Measurements from ENCODE around the gene TAF1D. TPM values are rescaled to one million over a fixed set of nuclear protein-coding genes. Genes with fewer than 3 reads are reported as not detected.

TAF1D gene
- total RNA-seq, 1 experiment from 2014 or later = 227 TPM

- H3K27ac ChIP-seq = no peak overlapping the region
- H3K36me3 ChIP-seq = peaks cover 70% of the 10 kb centered on the region
- H3K4me3 ChIP-seq = peak overlapping the region; percentile 98
Measured at GRCh38 chr11:93738647-93739081, 2.6 kb downstream of the TAF1D start.

GRCh38 chr11:93737904-93738612 is 3.2 kb downstream of the TAF1D start:
- Histone ChIP-seq H3K9me3 (replicated peaks) (no peaks in the 10 kb centered on the region), H3K27ac (no peak overlapping the region), H3K4me3 (peak overlapping the region; percentile 98), H3K27me3 (no peaks in the 10 kb centered on the region), H3K4me1 (peaks cover 3% of the 10 kb centered on the region), H3K36me3 (peaks cover 76% of the 10 kb centered on the region)
- DNase-seq = no peak

More at GRCh38 chr11:93738647-93739081, 2.6 kb downstream of the TAF1D start:
- Histone ChIP-seq H3K4me1 (peaks cover 3% of the 10 kb centered on the region), H3K9me3 (replicated peaks) (no peaks in the 10 kb centered on the region), H3K27me3 (no peaks in the 10 kb centered on the region)
- no peak for DNase-seq

DNA sequence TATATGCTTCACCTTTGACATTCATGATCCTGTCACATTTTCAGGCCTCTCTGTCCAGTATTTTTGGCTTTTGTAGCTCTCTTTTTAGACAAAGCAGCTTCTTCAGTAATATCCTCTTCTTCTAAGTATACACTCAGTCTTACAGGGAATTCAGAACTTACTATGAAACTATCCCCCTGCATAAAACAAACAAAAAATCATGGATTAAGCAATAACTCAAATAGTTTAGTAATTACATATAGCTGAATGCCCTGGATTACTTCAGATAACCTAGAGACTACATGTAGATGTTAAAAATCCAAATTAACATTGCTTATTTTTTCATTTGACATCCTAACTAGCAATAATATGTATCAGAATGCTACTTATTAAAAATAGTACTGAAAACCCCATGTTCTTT is 5.2 kb downstream of the TAF1D start:
- Histone ChIP-seq H3K36me3 (peaks cover 95% of the 10 kb centered on the region), H3K4me3 (no peak overlapping the region), H3K27ac (no peak overlapping the region), H3K4me1 (peaks cover 3% of the 10 kb centered on the region), H3K9me3 (replicated peaks) (no peaks in the 10 kb centered on the region), H3K27me3 (no peaks in the 10 kb centered on the region)
- DNase-seq = no peak

- Histone ChIP-seq H3K27ac (no peak overlapping the region), H3K27me3 (no peaks in the 10 kb centered on the region), H3K4me1 (peaks cover 3% of the 10 kb centered on the region), H3K36me3 (peaks cover 98% of the 10 kb centered on the region), H3K4me3 (no peak overlapping the region), H3K9me3 (replicated peaks) (no peaks in the 10 kb centered on the region)
- no peak for DNase-seq
Measured at GRCh38 chr11:93735627-93736026, 5.7 kb downstream of the TAF1D start.

GRCh38 chr11:93734427-93735222 is 6.7 kb downstream of the TAF1D start:
- no peaks in the 10 kb centered on the region for H3K9me3 ChIP-seq (replicated peaks)
- H3K27me3 ChIP-seq = no peaks in the 10 kb centered on the region
- peaks cover 3% of the 10 kb centered on the region for H3K4me1 ChIP-seq
- no peak for DNase-seq
- H3K4me3 ChIP-seq = no peak overlapping the region
- peaks cover 100% of the 10 kb centered on the region for H3K36me3 ChIP-seq
- H3K27ac ChIP-seq = no peak overlapping the region

DNA sequence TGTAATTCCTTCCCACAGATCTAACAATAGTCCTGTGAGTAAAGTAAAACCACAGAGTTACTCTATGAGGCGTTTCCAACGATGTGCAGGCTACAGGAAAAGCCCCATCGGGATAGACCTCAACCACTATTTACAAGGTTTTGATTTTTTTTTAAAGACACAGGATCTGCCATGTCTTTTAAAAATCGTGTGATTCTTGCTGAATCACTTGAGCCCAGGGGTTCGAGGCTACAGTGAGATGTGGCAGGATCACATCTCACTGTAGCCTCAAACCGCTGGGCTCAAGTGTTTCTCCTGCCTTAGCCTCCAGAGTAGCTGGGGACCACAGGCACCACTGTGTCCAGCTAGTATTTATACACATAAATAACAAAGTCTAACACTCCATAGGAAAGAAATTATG is 7.8 kb downstream of the TAF1D start:
- Histone ChIP-seq H3K9me3 (replicated peaks) (no peaks in the 10 kb centered on the region), H3K27ac (no peak overlapping the region), H3K36me3 (peaks cover 100% of the 10 kb centered on the region), H3K4me1 (no peaks in the 10 kb centered on the region; the same call in 1 of the 2 replicates), H3K4me3 (no peak overlapping the region), H3K27me3 (no peaks in the 10 kb centered on the region)
- no peak for DNase-seq

GRCh38 chr11:93732237-93732892 is 8.9 kb downstream of the TAF1D start:
- no peak overlapping the region for H3K27ac ChIP-seq
- DNase-seq = no peak
- no peaks in the 10 kb centered on the region for H3K4me1 ChIP-seq
- peaks cover 97% of the 10 kb centered on the region for H3K36me3 ChIP-seq
- no peaks in the 10 kb centered on the region for H3K9me3 ChIP-seq (replicated peaks)
- H3K4me3 ChIP-seq = no peak overlapping the region
- no peaks in the 10 kb centered on the region for H3K27me3 ChIP-seq

DNA sequence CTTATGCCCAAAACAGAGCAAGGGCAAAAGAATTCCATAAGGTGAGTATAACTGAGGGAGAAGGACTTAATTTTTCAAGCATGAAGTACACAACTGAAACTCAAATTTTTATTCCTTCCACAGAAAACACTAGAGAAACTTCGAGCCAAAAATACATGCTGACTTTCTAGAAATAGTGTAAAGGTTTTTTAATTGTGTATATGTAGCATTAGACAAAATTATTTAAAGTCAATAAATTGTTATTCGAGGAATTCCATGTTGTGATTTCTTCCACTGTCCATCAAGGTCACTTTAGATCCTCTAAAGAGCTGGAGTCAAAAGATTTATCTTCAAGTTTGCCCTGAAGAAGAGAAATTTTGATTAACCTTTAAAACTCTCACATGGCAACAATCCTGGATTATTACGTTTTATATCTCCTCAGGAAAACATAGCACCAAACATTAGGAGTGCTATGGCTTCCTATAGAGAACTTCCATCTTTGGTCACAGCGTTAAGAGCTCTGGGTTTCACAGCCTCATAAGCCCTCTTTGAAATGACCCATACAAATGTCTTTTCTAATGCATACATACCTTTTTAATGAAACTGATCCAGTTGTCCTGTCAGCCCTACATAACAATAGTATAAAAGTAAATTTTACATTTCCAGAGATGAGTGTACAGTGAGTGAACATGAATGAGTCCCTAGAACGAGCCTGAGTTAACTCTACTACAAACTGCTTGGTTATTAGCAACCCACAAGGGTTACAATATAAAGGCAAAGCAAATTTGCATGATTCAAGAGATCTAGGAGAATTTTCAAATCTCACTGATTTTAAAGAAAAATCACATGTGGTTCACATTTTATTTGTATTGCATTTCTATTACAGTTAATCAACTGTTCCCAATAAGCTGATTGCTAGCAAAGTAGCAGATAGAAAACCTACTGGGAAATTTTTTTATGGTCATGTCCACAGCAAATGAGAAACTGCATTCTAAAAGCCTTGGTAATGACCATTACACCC is 10.9 kb downstream of the TAF1D start:
- Histone ChIP-seq H3K27me3 (no peaks in the 10 kb centered on the region), H3K36me3 (peaks cover 91% of the 10 kb centered on the region), H3K9me3 (replicated peaks) (no peaks in the 10 kb centered on the region), H3K4me1 (no peaks in the 10 kb centered on the region), H3K27ac (no peak overlapping the region), H3K4me3 (no peak overlapping the region)
- no peak for DNase-seq

DNA sequence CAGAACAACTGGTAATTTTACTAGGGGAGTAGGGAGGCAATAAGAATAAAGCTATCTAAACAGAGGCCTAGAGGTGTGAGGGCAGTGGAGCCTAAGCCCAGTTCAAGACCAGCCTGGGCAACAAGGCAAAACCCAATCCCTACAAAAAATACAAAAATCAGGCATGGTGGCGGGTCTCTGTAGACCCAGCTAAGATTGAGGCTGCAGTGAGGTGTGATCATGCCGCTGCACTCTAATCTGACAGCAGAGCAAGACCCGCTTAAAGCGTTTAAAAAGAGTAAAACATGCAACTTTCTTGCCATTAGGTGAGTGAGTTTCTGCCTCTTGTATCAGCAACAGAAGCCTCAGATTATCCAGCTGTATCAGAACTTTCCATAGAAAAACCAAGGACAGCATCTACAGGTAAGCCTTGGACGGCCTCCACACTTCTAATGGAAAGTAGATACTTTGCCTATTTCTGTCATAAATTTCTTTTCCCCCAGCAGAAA is 12.1 kb downstream of the TAF1D start:
- Histone ChIP-seq H3K4me3 (no peak overlapping the region), H3K4me1 (no peaks in the 10 kb centered on the region), H3K27ac (no peak overlapping the region), H3K36me3 (peaks cover 84% of the 10 kb centered on the region), H3K27me3 (no peaks in the 10 kb centered on the region), H3K9me3 (replicated peaks) (no peaks in the 10 kb centered on the region)
- no peak for DNase-seq

GRCh38 chr11:93728792-93729128 is 12.5 kb downstream of the TAF1D start:
- H3K36me3 ChIP-seq = peaks cover 81% of the 10 kb centered on the region
- H3K27me3 ChIP-seq = no peaks in the 10 kb centered on the region

GRCh38 chr11:93727985-93728791 is 13.1 kb downstream of the TAF1D start:
- H3K4me3 ChIP-seq = no peak overlapping the region
- no peaks in the 10 kb centered on the region for H3K4me1 ChIP-seq
- no peak for DNase-seq
- no peak overlapping the region for H3K27ac ChIP-seq
- H3K27me3 ChIP-seq = no peaks in the 10 kb centered on the region
- H3K9me3 ChIP-seq (replicated peaks) = no peaks in the 10 kb centered on the region
- peaks cover 79% of the 10 kb centered on the region for H3K36me3 ChIP-seq

More at GRCh38 chr11:93728792-93729128, 12.5 kb downstream of the TAF1D start:
- H3K9me3 ChIP-seq (replicated peaks) = no peaks in the 10 kb centered on the region
- H3K4me1 ChIP-seq = no peaks in the 10 kb centered on the region
- no peak for DNase-seq
- H3K27ac ChIP-seq = no peak overlapping the region
- no peak overlapping the region for H3K4me3 ChIP-seq

- H3K9me3 ChIP-seq (replicated peaks) = no peaks in the 10 kb centered on the region
- no peak overlapping the region for H3K4me3 ChIP-seq
- no peak for DNase-seq
- no peaks in the 10 kb centered on the region for H3K27me3 ChIP-seq
- no peaks in the 10 kb centered on the region for H3K4me1 ChIP-seq
- no peak overlapping the region for H3K27ac ChIP-seq
- H3K36me3 ChIP-seq = peaks cover 44% of the 10 kb centered on the region
Measured at GRCh38 chr11:93724089-93724488, 17.2 kb downstream of the TAF1D start.

- no peak for DNase-seq
- no peaks in the 10 kb centered on the region for H3K4me1 ChIP-seq
- peaks cover 22% of the 10 kb centered on the region for H3K36me3 ChIP-seq
- H3K9me3 ChIP-seq (replicated peaks) = no peaks in the 10 kb centered on the region
- no peak overlapping the region for H3K4me3 ChIP-seq
- H3K27me3 ChIP-seq = no peaks in the 10 kb centered on the region
- no peak overlapping the region for H3K27ac ChIP-seq
Measured at GRCh38 chr11:93720522-93720921, 20.8 kb downstream of the TAF1D start.
